ENCODE data around the gene IPO7. TPM values are rescaled to one million over a fixed set of nuclear protein-coding genes. Genes with fewer than 3 reads are reported as not detected.
"Not testable (repeated sequence)": the region's sequence is repeated elsewhere in the genome, so short reads cannot be mapped to it uniquely, and the experiment has no call there.

IPO7 gene
- total RNA-seq (2022) (139 and 170 TPM in 2 replicates), Bru-seq, nascent RNA (percentile 95 among the genes with signal in this experiment), BruChase-seq, experiment 1, labeled RNA remaining after a 6-hour chase (percentile 96 among the genes with signal in this experiment), BruChase-seq, experiment 2, labeled RNA remaining after a 2-hour chase (percentile 95 among the genes with signal in this experiment)
- long read RNA-seq, full-length matches to known transcripts: 5 of 45 reads
- long read RNA-seq, partial matches to known transcripts: 40 of 45 reads
- long read RNA-seq, other reads (novel, unspliced or antisense): 0 of 45 reads

GRCh38 chr11:9384535-9385326, at the start of gene IPO7:
Gene IPO7 (plus strand): TSS chr11:9384652. CDS start chr11:9384764, 112 bp downstream.
- Mint-ChIP-seq H3K36me3 (ENCODE audit: insufficient read depth, unreplicated experiment) (peaks cover 38% of the 10 kb centered on the region), H3K4me1 (ENCODE audit: low read depth, unreplicated experiment) (peaks cover 17% of the 10 kb centered on the region), H3K9me3 (ENCODE audit: low read depth, unreplicated experiment) (no peaks in the 10 kb centered on the region), H3K27ac (ENCODE audit: unreplicated experiment) (peak within 1 kb of the TSS; percentile 96), H3K27me3 (ENCODE audit: unreplicated experiment) (no peaks in the 10 kb centered on the region), H3K4me3 (ENCODE audit: low read depth, unreplicated experiment) (peak within 1 kb of the TSS; percentile 89)
- CTCF ChIA-PET: interaction anchor here (1.1 to 2.8 kb wide), 6 partner anchors 16 to 76 kb away, joined by 3 to 15 read pairs (median 4); partner anchors contain the start of gene TMEM41B
- intact Hi-C loops (cut with micrococcal nuclease; ENCODE audit: unreplicated experiment): loop anchor here (2.0 to 5.0 kb wide), 2 partner anchors 22 to 72 kb away; partner anchors contain the start of gene TMEM41B
- peak; percentile 31 for TF ChIP-seq CTCF (IDR thresholded peaks at IDR 0.05; ENCODE audit: unreplicated experiment)
- peak; percentile 89 for DNase-seq
- BruUV-seq (replicated peaks): no TSS peak

- CTCF ChIA-PET: interaction anchor here (0.7 kb wide), 1 partner anchor 137 kb away, joined by 9 read pairs; no protein-coding TSS in a partner anchor
- no peak for DNase-seq
- Mint-ChIP-seq H3K27me3 (ENCODE audit: unreplicated experiment) (peaks cover 2% of the 10 kb centered on the region), H3K4me3 (ENCODE audit: low read depth, unreplicated experiment) (no peak overlapping the region), H3K9me3 (ENCODE audit: low read depth, unreplicated experiment) (no peaks in the 10 kb centered on the region), H3K4me1 (ENCODE audit: low read depth, unreplicated experiment) (no peaks in the 10 kb centered on the region), H3K27ac (ENCODE audit: unreplicated experiment) (no peak overlapping the region), H3K36me3 (ENCODE audit: insufficient read depth, unreplicated experiment) (no peaks in the 10 kb centered on the region)
- intact Hi-C loops (cut with micrococcal nuclease; ENCODE audit: unreplicated experiment): no loop called here
- no TSS peak for BruUV-seq (replicated peaks)
- TF ChIP-seq CTCF (IDR thresholded peaks at IDR 0.05; ENCODE audit: unreplicated experiment): no peak
Measured at GRCh38 chr11:9341638-9342178, 42.7 kb upstream of the IPO7 start.

GRCh38 chr11:9344061-9344680, 40.3 kb upstream of the IPO7 start:
- no TSS peak for BruUV-seq (replicated peaks)
- H3K27ac Mint-ChIP-seq (ENCODE audit: unreplicated experiment): no peak overlapping the region
- no peaks in the 10 kb centered on the region for H3K36me3 Mint-ChIP-seq (ENCODE audit: insufficient read depth, unreplicated experiment)
- no peak overlapping the region for H3K4me3 Mint-ChIP-seq (ENCODE audit: low read depth, unreplicated experiment)
- no peak for DNase-seq
- intact Hi-C loops (cut with micrococcal nuclease; ENCODE audit: unreplicated experiment): no loop called here
- H3K27me3 Mint-ChIP-seq (ENCODE audit: unreplicated experiment): peaks cover 14% of the 10 kb centered on the region
- no peaks in the 10 kb centered on the region for H3K9me3 Mint-ChIP-seq (ENCODE audit: low read depth, unreplicated experiment)
- no peak for TF ChIP-seq CTCF (IDR thresholded peaks at IDR 0.05; ENCODE audit: unreplicated experiment)
- CTCF ChIA-PET: no interaction called here
- H3K4me1 Mint-ChIP-seq (ENCODE audit: low read depth, unreplicated experiment): no peaks in the 10 kb centered on the region

GRCh38 chr11:9347100-9347499, 37.4 kb upstream of the IPO7 start:
- no peak overlapping the region for H3K4me3 Mint-ChIP-seq (ENCODE audit: low read depth, unreplicated experiment)
- H3K9me3 Mint-ChIP-seq (ENCODE audit: low read depth, unreplicated experiment): no peaks in the 10 kb centered on the region
- no peak for DNase-seq
- no peak overlapping the region for H3K27ac Mint-ChIP-seq (ENCODE audit: unreplicated experiment)
- no TSS peak for BruUV-seq (replicated peaks)
- no peak for TF ChIP-seq CTCF (IDR thresholded peaks at IDR 0.05; ENCODE audit: unreplicated experiment)
- CTCF ChIA-PET: interaction anchor here (0.6 to 0.7 kb wide), 2 partner anchors 13 to 405 kb away, joined by 3 to 4 read pairs; no protein-coding TSS in a partner anchor
- intact Hi-C loops (cut with micrococcal nuclease; ENCODE audit: unreplicated experiment): no loop called here
- no peaks in the 10 kb centered on the region for H3K4me1 Mint-ChIP-seq (ENCODE audit: low read depth, unreplicated experiment)
- H3K36me3 Mint-ChIP-seq (ENCODE audit: insufficient read depth, unreplicated experiment): no peaks in the 10 kb centered on the region
- peaks cover 14% of the 10 kb centered on the region for H3K27me3 Mint-ChIP-seq (ENCODE audit: unreplicated experiment)

GRCh38 chr11:9347779-9348178, 36.7 kb upstream of the IPO7 start:
- H3K9me3 Mint-ChIP-seq (ENCODE audit: low read depth, unreplicated experiment); H3K36me3 Mint-ChIP-seq (ENCODE audit: insufficient read depth, unreplicated experiment); intact Hi-C loops (cut with micrococcal nuclease; ENCODE audit: unreplicated experiment); BruUV-seq (replicated peaks); H3K4me3 Mint-ChIP-seq (ENCODE audit: low read depth, unreplicated experiment); DNase-seq; H3K4me1 Mint-ChIP-seq (ENCODE audit: low read depth, unreplicated experiment); H3K27ac Mint-ChIP-seq (ENCODE audit: unreplicated experiment): not testable (repeated sequence)
- peaks cover 14% of the 10 kb centered on the region for H3K27me3 Mint-ChIP-seq (ENCODE audit: unreplicated experiment)
- CTCF ChIA-PET: interaction anchor here (0.6 kb wide), 2 partner anchors 14 to 42 kb away, joined by 3 to 4 read pairs; no protein-coding TSS in a partner anchor

Measured in Calu3 (cell line).